H7 (cell line): ENCODE results near the gene CFAP20. TPM values are rescaled to one million over a fixed set of nuclear protein-coding genes. Genes with fewer than 3 reads are reported as not detected.

Experiments used
- DNase-seq: peaks from one replicate; pipeline ENCODE4 v3.0.0; 2012
- H3K27me3 ChIP-seq: 2 replicates; pipeline ENCODE4 v1.6.0; 2011; ENCODE audit warnings: mild to moderate bottlenecking, low read length; ENCODE audit not compliant: control insufficient read depth, insufficient read depth
- H3K36me3 ChIP-seq: replicated peaks from 2 replicates; pipeline ENCODE4 v1.5.1; 2011; ENCODE audit warnings: low read length; ENCODE audit not compliant: control insufficient read depth, insufficient read depth
- H3K4me3 ChIP-seq: 2 replicates; pipeline ENCODE4 v1.5.1; 2011; ENCODE audit warnings: low read depth, mild to moderate bottlenecking, control low read depth, low read length, moderate library complexity; ENCODE audit not compliant: insufficient read depth
- total RNA-seq: library from RNA; depleted of rRNA; stranded (reverse); fragments of >200 nt; shearing (Covaris generic); gene quantifications from 2 replicates; pipeline ENCODE4 v1.2.3, GENCODE V29; 2014

Gene CFAP20
- total RNA-seq, 1 experiment from 2014 or later = 67.0 TPM

- H3K27me3 ChIP-seq = no peaks in the 10 kb centered on the region
- no peak for DNase-seq
- H3K4me3 ChIP-seq = no peak overlapping the region
- H3K36me3 ChIP-seq = no peaks in the 10 kb centered on the region
These were observed 8.4 kb upstream of the CFAP20 start for GRCh38 chr16:58137581-58137980.

GRCh38 chr16:58128711-58129096 is 477 bp downstream of the CFAP20 start:
- DNase-seq = peak; percentile 79
- peak overlapping the region; percentile 95 for H3K4me3 ChIP-seq
- H3K27me3 ChIP-seq = no peaks in the 10 kb centered on the region
- no peaks in the 10 kb centered on the region for H3K36me3 ChIP-seq

DNA sequence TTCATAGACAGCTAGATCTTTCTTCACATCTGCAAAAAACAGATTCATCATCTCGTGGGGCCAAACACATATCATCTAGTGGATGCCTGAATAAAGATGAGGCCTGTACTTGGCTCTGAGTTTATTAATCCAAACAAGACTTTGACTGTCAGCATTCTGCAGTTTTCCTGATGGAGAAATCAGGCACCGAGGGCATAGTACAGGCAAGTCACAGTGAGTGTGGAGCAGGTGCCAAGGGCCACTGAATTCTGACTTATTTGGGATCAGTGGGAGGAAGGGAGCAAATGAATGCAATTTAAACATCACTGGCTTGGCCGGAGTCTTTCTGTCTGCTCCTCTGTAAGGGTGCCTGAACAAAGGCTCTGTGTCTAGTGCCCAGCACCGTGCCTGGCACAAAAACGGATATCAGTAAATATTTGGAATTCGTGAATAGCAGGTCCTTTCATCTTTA is 975 bp downstream of the CFAP20 start:
- H3K36me3 ChIP-seq = no peaks in the 10 kb centered on the region
- no peak for DNase-seq
- no peaks in the 10 kb centered on the region for H3K27me3 ChIP-seq
- H3K4me3 ChIP-seq = peak overlapping the region; percentile 95

DNA sequence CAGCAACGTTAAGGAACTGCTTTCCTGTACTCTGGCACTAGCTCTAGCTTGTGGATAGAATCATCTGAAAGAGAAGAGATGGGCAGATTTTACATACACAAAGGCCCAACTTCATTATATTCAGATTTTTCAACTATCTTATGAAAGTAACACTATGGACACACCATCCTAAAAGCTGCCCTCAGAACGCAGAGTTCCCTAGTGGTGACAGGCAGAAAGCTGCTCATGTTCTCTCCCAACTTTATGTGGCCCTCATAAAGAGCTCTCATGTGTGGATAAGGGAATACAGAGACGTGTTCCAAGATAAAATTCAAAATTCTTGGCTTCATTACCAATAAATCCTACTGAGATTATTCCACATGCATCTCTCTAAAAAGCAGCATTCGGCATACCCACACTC is 1.5 kb downstream of the CFAP20 start:
- H3K27me3 ChIP-seq = no peaks in the 10 kb centered on the region
- DNase-seq = no peak
- no peaks in the 10 kb centered on the region for H3K36me3 ChIP-seq
- no peak overlapping the region; the same call in 1 of the 2 replicates for H3K4me3 ChIP-seq

DNA sequence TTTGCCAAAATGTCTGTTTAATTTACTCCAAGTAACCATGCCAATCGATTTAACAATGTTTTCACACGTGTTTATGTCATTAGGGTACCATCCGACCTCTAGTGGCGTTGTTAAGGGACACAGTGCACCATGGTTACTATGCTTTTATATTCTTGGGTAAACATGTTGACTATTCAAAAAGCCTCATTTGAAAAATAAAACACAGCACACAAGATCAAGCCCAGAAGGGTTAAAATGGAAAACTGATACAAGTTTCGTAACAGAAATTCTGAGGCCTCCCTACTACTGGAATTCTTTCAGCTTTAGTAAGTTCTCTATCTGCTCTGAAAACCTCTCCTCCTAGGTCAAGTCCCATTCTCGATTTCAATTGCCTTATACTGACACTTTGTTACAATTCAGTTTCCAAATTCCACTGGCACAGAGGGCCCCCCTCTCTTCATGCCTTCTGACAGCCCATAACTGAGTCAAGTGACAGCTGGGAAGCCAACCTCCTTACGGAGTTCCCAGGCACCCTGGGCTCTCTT is 2.1 kb downstream of the CFAP20 start:
- no peak overlapping the region for H3K4me3 ChIP-seq
- DNase-seq = no peak
- no peaks in the 10 kb centered on the region for H3K27me3 ChIP-seq
- H3K36me3 ChIP-seq = no peaks in the 10 kb centered on the region

- Histone ChIP-seq H3K36me3 (no peaks in the 10 kb centered on the region), H3K4me3 (no peak overlapping the region), H3K27me3 (no peaks in the 10 kb centered on the region)
- DNase-seq = no peak
These were observed 2.7 kb downstream of the CFAP20 start for GRCh38 chr16:58126451-58126961.

DNA sequence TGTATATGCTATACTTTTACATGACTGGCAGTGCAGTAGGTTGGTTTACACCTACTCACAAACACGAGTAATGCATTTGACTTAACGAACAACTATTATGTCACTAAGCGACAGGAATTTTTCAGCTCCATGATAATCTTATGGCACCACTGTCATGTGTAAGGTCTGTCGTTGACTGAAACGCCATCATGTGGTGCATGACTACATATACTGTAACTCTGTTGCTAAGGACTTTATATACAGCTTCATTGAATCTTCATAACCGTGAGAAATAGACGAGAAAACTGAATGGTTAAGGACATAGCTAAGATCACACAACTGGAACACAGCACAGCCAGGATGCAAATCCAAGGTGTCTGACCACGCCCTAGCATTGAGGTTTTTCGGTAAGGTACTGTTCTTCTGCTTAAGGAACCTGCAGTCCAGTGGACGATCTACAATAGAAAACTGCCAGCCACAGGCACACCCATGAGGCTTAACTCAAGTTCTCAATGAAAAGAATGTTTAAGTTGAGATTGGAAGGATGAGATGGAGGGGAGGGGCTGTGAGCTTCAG is 3.3 kb downstream of the CFAP20 start:
- no peak for DNase-seq
- Histone ChIP-seq H3K27me3 (no peaks in the 10 kb centered on the region), H3K36me3 (no peaks in the 10 kb centered on the region), H3K4me3 (no peak overlapping the region)

DNA sequence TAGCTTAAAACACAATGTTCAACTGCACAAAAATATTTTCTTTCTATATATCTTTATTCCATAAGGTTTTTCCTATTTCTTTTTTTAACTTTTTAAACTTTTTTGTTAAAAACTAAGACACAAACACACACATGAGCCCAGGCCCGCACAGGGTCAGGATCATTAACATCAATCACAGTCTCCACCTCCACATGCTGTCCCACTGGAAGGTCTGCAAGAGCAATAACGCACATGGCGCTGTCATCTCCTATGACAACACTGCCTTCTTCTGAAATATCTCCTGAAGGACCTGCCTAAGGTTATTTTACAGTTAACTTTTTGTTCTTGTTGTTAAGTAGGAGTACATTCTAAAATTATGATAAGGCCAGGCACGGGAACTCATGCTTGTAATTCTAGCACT is 4.1 kb downstream of the CFAP20 start:
- no peak overlapping the region for H3K4me3 ChIP-seq
- no peak for DNase-seq
- H3K36me3 ChIP-seq = no peaks in the 10 kb centered on the region
- H3K27me3 ChIP-seq = no peaks in the 10 kb centered on the region

DNA sequence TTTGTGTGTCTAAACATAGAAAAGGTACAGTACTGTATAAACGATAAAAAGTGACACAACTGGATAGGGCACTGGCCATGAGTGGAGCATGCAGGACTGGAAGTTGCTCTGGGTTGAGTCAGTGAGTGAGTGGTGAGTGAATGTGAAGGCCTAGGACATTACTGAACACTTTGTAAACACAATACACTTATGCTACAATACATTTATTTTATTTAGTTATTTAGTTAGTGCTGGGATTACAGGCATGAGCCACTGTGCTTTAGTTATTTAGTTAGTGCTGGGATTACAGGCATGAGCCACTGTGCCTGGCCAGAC is 4.6 kb downstream of the CFAP20 start:
- H3K27me3 ChIP-seq = no peaks in the 10 kb centered on the region

DNA sequence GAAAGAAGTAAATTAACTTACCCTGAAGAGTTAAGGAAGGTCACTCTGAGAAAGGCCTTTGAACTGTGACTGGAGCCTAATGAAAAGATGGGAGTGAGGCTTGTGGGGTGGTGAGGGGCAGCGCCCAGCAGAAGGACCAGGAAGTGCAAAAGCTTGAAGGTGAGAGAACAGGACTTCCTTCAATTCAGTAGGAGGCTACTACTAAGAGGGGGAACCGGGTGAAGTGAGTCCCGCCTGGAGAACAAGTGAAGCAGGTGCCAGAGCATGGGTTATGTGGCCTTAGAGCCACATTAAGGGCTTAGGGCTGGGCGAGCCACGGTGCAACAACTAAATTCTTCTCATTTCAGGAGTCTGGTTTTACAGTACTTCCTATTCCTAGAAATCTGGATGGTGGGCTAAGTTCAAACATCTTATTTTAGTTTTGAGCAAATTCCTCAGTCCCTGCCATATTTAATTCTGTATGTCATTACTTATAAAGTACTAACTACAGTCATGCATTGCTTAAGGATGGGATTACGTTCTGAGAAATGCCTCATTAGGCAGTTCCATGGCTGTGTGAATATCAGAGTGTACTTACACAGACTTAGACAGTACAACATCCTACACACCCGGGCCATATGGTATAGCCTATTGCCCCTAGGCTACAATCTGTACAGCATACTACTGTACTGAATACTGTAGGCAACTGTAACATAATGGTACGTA is 5.1 kb downstream of the CFAP20 start:
- Histone ChIP-seq H3K36me3 (no peaks in the 10 kb centered on the region), H3K27me3 (no peaks in the 10 kb centered on the region)
- DNase-seq = no peak

More for the DNA sequence above, 4.6 kb downstream of the CFAP20 start:
- H3K4me3 ChIP-seq = no peak overlapping the region
- no peaks in the 10 kb centered on the region for H3K36me3 ChIP-seq
- DNase-seq = no peak

GRCh38 chr16:58121132-58121531 is 8.0 kb downstream of the CFAP20 start:
- H3K4me3 ChIP-seq = no peak overlapping the region
- H3K27me3 ChIP-seq = no peaks in the 10 kb centered on the region
- DNase-seq = no peak
- H3K36me3 ChIP-seq = peaks cover 3% of the 10 kb centered on the region

More for the DNA sequence above, 5.1 kb downstream of the CFAP20 start:
- no peak overlapping the region for H3K4me3 ChIP-seq

DNA sequence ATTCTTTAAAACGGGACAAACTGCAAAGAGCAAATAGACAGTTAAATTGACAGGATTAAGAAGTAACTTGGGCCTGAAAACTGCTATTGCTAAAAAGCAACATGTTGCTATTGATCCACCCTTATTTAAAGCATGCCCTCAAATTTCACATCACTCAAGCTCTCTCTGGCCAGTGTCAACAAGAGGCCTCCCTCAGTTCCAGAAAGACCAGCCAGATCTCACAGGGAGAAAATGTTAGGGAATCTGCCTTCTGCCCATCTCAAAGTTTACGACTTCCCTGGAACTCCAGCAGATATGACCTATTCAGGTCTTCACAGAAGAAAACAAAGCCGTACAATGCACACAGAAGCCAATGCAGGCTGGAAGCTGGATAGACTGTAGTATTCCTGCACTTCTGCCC is 8.9 kb downstream of the CFAP20 start:
- Histone ChIP-seq H3K27me3 (no peaks in the 10 kb centered on the region), H3K4me3 (no peak overlapping the region), H3K36me3 (peaks cover 9% of the 10 kb centered on the region)
- no peak for DNase-seq

DNA sequence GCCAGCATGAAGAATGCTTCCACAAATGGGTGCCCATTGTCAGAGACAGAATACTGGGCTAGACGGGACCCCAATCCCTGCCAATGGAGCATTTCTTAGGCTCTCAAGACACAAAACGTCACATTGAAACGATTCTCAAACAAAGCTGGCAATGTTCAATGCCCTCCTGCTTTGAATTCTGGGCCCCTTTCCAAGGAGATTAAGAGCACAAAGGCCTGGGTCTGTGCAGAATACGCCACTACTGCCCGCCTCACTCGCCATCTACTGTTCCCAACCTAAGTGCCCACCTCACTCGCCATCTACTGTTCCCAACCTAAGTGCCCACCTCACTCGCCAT is 9.7 kb downstream of the CFAP20 start:
- no peak for DNase-seq
- Histone ChIP-seq H3K4me3 (no peak overlapping the region), H3K27me3 (no peaks in the 10 kb centered on the region), H3K36me3 (peaks cover 16% of the 10 kb centered on the region)

DNA sequence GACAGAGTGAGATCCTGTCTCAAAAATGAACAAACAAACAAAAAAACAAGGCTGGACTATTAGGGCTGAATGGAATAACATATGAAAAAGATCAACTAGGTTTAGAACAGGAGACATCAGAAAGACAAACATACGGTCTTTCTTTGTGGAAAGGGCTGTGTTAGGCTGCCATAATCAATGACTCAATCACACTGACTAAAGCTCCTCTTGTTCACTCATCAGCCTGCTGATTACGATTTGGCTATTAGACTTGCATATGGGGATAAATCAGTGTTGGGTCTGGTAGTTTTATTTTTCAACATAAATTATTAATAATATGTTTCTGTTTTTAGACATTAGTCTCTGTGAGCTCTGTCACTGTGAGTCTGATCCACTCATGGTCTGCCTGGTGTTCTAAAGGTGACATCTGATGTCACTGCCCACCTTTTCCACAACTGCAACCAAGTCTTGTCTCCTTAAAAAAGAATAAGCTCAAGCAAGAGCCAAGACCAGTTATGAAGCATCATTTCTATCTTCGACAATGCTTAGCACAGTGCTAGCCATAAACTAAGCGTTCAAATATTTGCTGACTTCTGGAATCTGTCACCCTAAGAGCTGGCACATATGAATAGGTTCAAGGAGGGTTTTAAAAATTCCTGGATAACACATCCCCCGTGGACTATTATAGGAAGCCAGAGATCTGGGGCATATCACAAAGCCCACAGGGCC is 10.2 kb downstream of the CFAP20 start:
- peaks cover 17% of the 10 kb centered on the region for H3K36me3 ChIP-seq
- H3K4me3 ChIP-seq = no peak overlapping the region
- DNase-seq = no peak
- H3K27me3 ChIP-seq = no peaks in the 10 kb centered on the region

GRCh38 chr16:58116529-58116928 is 12.7 kb downstream of the CFAP20 start:
- DNase-seq = no peak
- H3K27me3 ChIP-seq = no peaks in the 10 kb centered on the region
- H3K36me3 ChIP-seq = peaks cover 21% of the 10 kb centered on the region
- no peak overlapping the region for H3K4me3 ChIP-seq
